Breast epithelium (tissue), 4 donors: ENCODE measurements around the gene CAPN11. TPM values are rescaled to one million over a fixed set of nuclear protein-coding genes. Genes with fewer than 3 reads are reported as not detected.

ENCODE experiments used
- DNase-seq, 2 donors: peaks; one replicate each; pipeline ENCODE4 v3.0.0-alpha.2; 2019; ENCODE audit warnings: low spot score in 2 of 2
- H3K27ac ChIP-seq, 2 donors: fragments of 200-600 bp; sonication (generic) in 1 of 2; one replicate each; pipeline ENCODE4 v1.5.1; 2016 to 2019; ENCODE audit warnings: mild to moderate bottlenecking in 1 of 2
- H3K27me3 ChIP-seq, 2 donors: fragments of 200-600 bp; sonication (generic) in 1 of 2; one replicate each; pipeline versions ENCODE4 v1.5.1 to v1.6.0; 2017 to 2019; ENCODE audit warnings: control low read depth in 1 of 2, mild to moderate bottlenecking in 1 of 2
- H3K36me3 ChIP-seq: fragments of 200-600 bp; one replicate; pipeline ENCODE4 v1.5.1; 2019
- H3K4me1 ChIP-seq, 2 donors: fragments of 200-600 bp; sonication (generic); one replicate each; pipeline ENCODE4 v1.5.1; 2016 to 2019; ENCODE audit warnings: control low read depth in 1 of 2
- H3K4me3 ChIP-seq, 3 donors: fragments of 200-600 bp; sonication (generic); 1 replicate in 2 of 3; 2 replicates in 1 of 3; pipeline ENCODE4 v1.5.1; 2016 to 2019; ENCODE audit warnings: mild to moderate bottlenecking in 3 of 3, moderate library complexity in 2 of 3
- H3K9me3 ChIP-seq, 2 donors: fragments of 200-600 bp; sonication (generic) in 1 of 2; one replicate each; pipeline ENCODE4 v1.5.1; 2016 to 2019; ENCODE audit warnings: control low read depth in 1 of 2
- POLR2A ChIP-seq: fragments of 450-650 bp; IDR thresholded peaks from one replicate; pipeline ENCODE4 v1.6.1; 2016; ENCODE audit warnings: antibody characterized with exemption, mild to moderate bottlenecking, moderate library complexity
- POLR2AphosphoS5 ChIP-seq, 3 donors: sonication (generic); formaldehyde crosslinking; IDR thresholded peaks; one replicate each; pipeline ENCODE4 v1.6.1; 2017; ENCODE audit warnings: antibody characterized with exemption in 3 of 3
- intact Hi-C: fragments of 100-400 bp; cut with DNase I; formaldehyde crosslinking; loops from one replicate; pipeline ENCODE4 v1.15.1; 2023; ENCODE audit warnings: low total_unique reads
- total RNA-seq, 3 donors: library from RNA; depleted of rRNA; stranded (reverse); fragments of >200 nt; gene quantifications; one replicate each; pipeline ENCODE4 v1.1.0, GENCODE V29; 2016
- TF ChIP-seq, protein P1 (sequence below), 3 donors: fragments of 450-650 bp; IDR thresholded peaks; one replicate each; pipeline ENCODE4 v1.5.1; 2016 to 2017; ENCODE audit warnings: antibody characterized with exemption in 3 of 3, mild to moderate bottlenecking in 3 of 3, moderate library complexity in 3 of 3

Gene CAPN11
- total RNA-seq, result 1 to 10 TPM; 1.1 to 3.8 (median 2.9) TPM

DNA sequence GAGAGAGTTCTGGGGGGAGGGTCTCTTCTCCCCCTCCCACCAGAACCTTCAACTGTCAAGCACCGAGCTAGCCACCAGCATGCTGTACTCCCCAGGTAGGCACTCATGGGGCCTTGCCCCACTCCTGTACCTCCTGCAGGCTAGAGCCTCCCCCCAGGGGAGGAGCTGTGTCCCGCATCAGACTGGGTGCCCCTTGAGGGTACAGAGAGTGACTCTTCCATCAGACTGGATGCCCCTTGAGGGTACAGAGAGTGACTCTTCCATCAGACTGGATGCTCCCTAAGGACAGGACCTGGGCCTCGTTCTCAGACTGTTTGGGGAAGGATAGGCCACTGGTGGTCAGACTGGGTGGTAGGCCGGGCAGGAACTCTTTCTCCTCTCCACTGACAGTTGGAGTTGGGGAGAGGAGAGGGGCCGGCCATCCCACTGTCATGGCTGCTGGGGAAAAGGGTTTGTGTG lies at the start of gene CAPN11:
Gene CAPN11 (plus strand): TSS at position 51 of the 459 bp plus-strand sequence. CDS start 29 bp downstream, at position 80.
- H3K9me3 ChIP-seq, result no peaks in the 10 kb centered on the region
- no peaks in the 10 kb centered on the region for H3K27me3 ChIP-seq
- no peaks in the 10 kb centered on the region for H3K4me1 ChIP-seq
- DNase-seq, result no peak
- no peak for TF ChIP-seq POLR2AphosphoS5 (IDR thresholded peaks at IDR 0.05)
- no peaks in the 10 kb centered on the region for H3K36me3 ChIP-seq
- H3K27ac ChIP-seq, result no peak within 1 kb of the TSS
- no peak within 1 kb of the TSS for H3K4me3 ChIP-seq
- intact Hi-C loops, result no loop called here

DNA sequence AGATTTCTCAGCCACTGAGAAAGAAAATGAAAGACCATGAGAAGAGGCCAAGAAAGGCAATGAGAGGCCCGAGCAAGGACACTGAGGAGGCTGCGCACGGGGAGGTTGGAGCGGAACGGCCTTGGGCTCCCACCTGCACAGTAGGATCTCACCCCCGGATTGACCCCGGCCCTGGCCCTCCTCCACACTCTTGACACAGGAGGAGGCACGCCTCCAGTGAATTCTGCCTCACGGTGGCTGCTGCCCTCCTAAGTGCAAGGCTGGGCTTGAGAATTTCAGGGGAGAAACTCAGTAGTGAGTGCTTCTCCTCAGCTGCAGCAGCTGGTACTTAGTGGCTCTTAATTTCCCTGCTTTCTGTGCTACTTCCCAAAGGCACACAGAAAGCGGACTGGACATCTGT lies 49.4 kb upstream of the CAPN11 start:
- H3K27ac ChIP-seq, result no peak overlapping the region
- intact Hi-C loops, result no loop called here

DNA sequence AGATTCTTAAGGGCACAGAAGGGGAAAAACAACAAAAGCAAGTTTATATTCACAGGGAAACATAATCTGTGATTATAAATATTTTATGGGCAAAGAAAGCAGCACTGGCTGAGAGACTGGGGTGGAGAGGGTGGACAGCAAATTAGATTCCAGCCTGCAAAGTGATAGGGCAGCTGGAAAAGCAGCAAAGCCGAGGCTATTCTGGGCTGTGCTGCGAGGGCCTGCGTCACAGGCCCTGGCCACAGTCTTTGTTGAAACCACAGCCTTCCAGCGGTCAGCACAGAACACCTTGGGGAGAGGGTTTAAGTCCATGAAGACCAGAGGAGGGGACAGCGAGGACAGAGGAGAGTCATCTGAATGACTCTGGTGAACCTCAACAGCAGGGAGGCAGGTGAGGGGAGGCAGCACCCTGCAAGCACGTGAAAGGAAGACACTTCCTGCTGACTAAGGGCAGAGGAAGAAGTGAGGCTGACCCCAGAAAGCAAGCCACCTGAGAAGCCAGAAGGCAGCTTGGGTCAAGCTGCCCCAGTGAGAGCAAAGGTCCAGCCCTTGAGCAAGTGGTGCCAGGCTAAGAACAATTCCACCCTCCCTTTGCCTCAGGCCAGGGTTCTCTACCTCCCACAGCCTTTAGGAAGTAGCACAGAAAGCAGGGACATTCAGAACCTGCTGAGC lies 48.5 kb upstream of the CAPN11 start:
- Histone ChIP-seq H3K9me3 (no peaks in the 10 kb centered on the region), H3K4me3 (no peak overlapping the region), H3K36me3 (peaks cover 4% of the 10 kb centered on the region), H3K27ac (no peak overlapping the region), H3K4me1 (no peaks in the 10 kb centered on the region), H3K27me3 (no peaks in the 10 kb centered on the region)
- no peak for DNase-seq
- intact Hi-C loops, result no loop called here
- TF ChIP-seq, protein P1, sequence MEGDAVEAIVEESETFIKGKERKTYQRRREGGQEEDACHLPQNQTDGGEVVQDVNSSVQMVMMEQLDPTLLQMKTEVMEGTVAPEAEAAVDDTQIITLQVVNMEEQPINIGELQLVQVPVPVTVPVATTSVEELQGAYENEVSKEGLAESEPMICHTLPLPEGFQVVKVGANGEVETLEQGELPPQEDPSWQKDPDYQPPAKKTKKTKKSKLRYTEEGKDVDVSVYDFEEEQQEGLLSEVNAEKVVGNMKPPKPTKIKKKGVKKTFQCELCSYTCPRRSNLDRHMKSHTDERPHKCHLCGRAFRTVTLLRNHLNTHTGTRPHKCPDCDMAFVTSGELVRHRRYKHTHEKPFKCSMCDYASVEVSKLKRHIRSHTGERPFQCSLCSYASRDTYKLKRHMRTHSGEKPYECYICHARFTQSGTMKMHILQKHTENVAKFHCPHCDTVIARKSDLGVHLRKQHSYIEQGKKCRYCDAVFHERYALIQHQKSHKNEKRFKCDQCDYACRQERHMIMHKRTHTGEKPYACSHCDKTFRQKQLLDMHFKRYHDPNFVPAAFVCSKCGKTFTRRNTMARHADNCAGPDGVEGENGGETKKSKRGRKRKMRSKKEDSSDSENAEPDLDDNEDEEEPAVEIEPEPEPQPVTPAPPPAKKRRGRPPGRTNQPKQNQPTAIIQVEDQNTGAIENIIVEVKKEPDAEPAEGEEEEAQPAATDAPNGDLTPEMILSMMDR (IDR thresholded peaks at IDR 0.05), result no peak
- TF ChIP-seq POLR2A (no peak), POLR2AphosphoS5 (IDR thresholded peaks at IDR 0.05) (no peak)

More for the DNA sequence above, 49.4 kb upstream of the CAPN11 start:
- Histone ChIP-seq H3K9me3 (no peaks in the 10 kb centered on the region), H3K36me3 (peaks cover 4% of the 10 kb centered on the region), H3K27me3 (no peaks in the 10 kb centered on the region), H3K4me3 (no peak overlapping the region), H3K4me1 (no peaks in the 10 kb centered on the region)
- no peak for TF ChIP-seq POLR2AphosphoS5 (IDR thresholded peaks at IDR 0.05)
- TF ChIP-seq POLR2A, result no peak
- TF ChIP-seq, protein P1 (IDR thresholded peaks at IDR 0.05), result no peak
- DNase-seq, result no peak

DNA sequence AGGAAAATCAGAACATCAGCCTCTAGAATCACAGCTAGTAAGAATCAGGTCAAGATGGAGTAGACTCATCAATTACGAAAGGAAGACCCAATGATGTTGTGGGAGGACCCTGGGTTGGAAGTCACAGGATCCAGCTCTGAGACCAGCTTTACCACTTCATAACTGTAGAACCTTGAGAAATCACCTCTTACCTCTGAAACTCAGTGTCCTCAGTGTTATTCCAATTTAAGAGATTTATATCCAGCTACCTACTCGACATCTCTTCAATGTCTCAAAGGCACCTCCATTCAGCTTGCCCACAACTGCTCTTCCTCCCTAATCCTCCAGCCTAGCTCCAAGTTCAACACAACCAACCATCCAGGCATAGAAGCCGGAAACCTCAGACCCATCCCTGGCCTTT lies 47.7 kb upstream of the CAPN11 start:
- H3K27ac ChIP-seq, result no peak overlapping the region
- H3K36me3 ChIP-seq, result peaks cover 4% of the 10 kb centered on the region

DNA sequence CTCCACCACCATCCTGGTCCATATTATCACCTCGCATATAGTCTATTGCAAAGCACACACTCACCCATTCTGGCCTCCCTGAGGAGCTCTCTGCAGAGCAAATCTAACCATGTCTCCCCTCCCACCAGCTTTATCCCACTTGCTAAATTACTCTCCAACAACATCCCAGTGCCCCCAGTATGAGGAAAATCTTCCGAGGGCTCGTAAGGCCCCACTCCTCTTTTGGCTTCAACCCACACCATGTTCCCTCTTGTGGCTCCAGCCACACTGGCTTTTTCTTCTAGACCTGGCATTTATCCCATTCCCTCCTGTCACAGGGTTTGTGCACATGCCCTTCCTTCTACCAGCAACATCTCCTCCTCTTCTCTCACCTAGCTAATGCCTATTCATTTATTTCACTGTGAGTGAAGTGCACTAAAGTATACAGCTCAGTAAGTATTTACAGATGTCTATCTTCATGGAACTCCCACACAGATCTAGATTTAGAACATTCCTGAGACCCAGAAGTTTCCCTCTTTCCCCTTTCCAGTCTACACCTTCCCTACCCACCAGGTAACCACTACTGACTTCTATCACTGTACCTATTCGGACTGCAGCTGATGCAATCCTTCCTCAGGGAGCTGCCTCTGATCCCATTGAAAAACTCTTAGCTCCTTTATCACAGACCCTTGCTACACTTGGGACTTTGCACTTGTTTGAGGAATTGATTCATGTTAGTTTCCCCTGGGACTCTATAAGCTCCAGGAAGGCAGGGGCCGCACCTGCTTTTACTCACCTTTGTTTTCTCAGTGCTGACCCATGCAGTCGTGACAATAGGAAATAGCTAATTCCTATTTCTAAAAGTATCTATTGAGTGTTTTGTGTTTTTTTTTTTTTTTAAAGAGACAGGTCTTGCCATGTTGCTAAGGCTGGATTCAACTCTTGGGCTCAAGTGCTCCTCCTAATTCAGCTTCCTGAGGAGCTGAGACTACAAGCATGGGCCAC lies 46.9 kb upstream of the CAPN11 start:
- Histone ChIP-seq H3K4me3 (no peak overlapping the region), H3K27ac (no peak overlapping the region), H3K27me3 (no peaks in the 10 kb centered on the region), H3K4me1 (peaks cover 0 to 7% of the 10 kb centered on the region in 2 donors), H3K9me3 (no peaks in the 10 kb centered on the region), H3K36me3 (peaks cover 4% of the 10 kb centered on the region)
- intact Hi-C loops, result no loop called here
- DNase-seq, result no peak
- TF ChIP-seq POLR2AphosphoS5 (IDR thresholded peaks at IDR 0.05), result no peak
- TF ChIP-seq, protein P1 (IDR thresholded peaks at IDR 0.05), result no peak
- TF ChIP-seq POLR2A, result no peak

More for the DNA sequence above, 47.7 kb upstream of the CAPN11 start:
- Histone ChIP-seq H3K27me3 (no peaks in the 10 kb centered on the region), H3K4me3 (no peak overlapping the region), H3K9me3 (no peaks in the 10 kb centered on the region), H3K4me1 (peaks cover 0 to 7% of the 10 kb centered on the region in 2 donors)
- no peak for DNase-seq
- intact Hi-C loops, result no loop called here
- TF ChIP-seq, protein P1 (IDR thresholded peaks at IDR 0.05), result no peak
- TF ChIP-seq POLR2A (no peak), POLR2AphosphoS5 (IDR thresholded peaks at IDR 0.05) (no peak)
